ENCODE data around the gene SNIP1. TPM values are rescaled to one million over a fixed set of nuclear protein-coding genes. Genes with fewer than 3 reads are reported as not detected.

Gene SNIP1
- total RNA-seq, 2 experiments from 2014 or later: 57.9 to 64.7 TPM

DNA sequence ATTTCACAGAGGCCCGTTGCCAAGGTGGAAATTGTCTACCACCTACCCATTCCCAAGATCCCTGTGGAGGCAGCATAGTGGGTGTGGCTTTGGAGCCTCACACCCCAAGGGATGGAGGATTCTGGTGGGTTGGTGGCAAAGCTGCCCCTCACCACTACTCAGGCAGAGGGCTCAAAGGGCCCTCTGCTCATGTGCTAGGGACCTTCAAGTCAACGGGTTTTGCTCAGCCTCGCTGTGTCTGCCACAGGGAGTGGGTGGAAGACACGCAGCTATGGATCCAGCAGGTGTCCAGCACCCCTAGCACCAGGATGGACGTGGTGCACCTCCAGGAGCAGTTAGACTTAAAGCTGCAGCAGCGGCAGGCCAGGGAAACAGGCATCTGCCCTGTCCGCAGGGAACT, 5.0 kb upstream of the SNIP1 start:
- no peaks in the 10 kb centered on the region for H3K36me3 ChIP-seq (ENCODE audit: insufficient read depth, low read length)
- no peak overlapping the region for H3K27ac ChIP-seq (ENCODE audit: low read depth in 1 of 2, low read length in 2 of 2)
- no peaks in the 10 kb centered on the region for H3K27me3 ChIP-seq (ENCODE audit: control insufficient read depth in 1 of 2, insufficient read depth in 2 of 2, low read length in 2 of 2)
- H3K36me3 Mint-ChIP-seq (ENCODE audit: low read depth): peaks cover 2% of the 10 kb centered on the region
- ATAC-seq (ENCODE audit: poor library complexity) (no peak), DNase-seq (no peak)
- TF ChIP-seq, protein P1, sequence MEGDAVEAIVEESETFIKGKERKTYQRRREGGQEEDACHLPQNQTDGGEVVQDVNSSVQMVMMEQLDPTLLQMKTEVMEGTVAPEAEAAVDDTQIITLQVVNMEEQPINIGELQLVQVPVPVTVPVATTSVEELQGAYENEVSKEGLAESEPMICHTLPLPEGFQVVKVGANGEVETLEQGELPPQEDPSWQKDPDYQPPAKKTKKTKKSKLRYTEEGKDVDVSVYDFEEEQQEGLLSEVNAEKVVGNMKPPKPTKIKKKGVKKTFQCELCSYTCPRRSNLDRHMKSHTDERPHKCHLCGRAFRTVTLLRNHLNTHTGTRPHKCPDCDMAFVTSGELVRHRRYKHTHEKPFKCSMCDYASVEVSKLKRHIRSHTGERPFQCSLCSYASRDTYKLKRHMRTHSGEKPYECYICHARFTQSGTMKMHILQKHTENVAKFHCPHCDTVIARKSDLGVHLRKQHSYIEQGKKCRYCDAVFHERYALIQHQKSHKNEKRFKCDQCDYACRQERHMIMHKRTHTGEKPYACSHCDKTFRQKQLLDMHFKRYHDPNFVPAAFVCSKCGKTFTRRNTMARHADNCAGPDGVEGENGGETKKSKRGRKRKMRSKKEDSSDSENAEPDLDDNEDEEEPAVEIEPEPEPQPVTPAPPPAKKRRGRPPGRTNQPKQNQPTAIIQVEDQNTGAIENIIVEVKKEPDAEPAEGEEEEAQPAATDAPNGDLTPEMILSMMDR (IDR thresholded peaks at IDR 0.05): no peak
- H3K27me3 Mint-ChIP-seq: peaks cover 4% of the 10 kb centered on the region
- peaks cover 5% of the 10 kb centered on the region for H3K4me1 ChIP-seq (ENCODE audit: insufficient read depth, low read length)
- H3K4me1 Mint-ChIP-seq (ENCODE audit: low read depth): peaks cover 4% of the 10 kb centered on the region
- intact Hi-C loops (cut with DNase I, micrococcal nuclease): loop anchor here in 1 of 2 experiments (5.0 kb wide), 2 partner anchors 102 to 303 kb away; no protein-coding TSS in a partner anchor
- H3K9me3 ChIP-seq (ENCODE audit: control insufficient read depth in 1 of 2, insufficient read depth in 1 of 2, low read length in 2 of 2): no peaks in the 10 kb centered on the region
- H3K27ac Mint-ChIP-seq: no peak overlapping the region
- CTCF ChIA-PET: no interaction called here
- POLR2A ChIA-PET: no interaction called here
- no peak overlapping the region for H3K4me3 ChIP-seq (ENCODE audit: low read length)
- H3K9me3 Mint-ChIP-seq: no peaks in the 10 kb centered on the region
- no peak overlapping the region for H3K4me3 Mint-ChIP-seq

DNA sequence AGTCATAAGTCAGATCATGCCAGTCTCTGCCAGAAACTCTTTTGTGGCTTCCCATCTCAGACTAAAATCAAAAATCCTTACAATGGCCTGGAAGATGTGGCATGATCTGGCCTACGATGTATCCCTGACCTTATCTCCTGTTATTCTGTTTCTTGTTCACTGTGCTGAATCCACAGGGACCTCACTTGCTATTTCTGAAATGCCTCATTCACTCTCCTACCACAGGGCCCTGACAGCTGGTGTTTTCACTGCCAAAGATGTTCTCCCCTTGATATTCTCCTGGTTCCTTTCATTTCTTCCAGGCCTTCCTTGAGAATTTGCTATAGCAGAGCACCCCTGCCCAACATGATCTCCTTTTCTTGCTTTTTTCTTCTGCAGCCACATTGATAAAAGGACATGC, 4.3 kb upstream of the SNIP1 start:
- POLR2A ChIA-PET: no interaction called here
- Mint-ChIP-seq H3K4me1 (ENCODE audit: low read depth) (peaks cover 10% of the 10 kb centered on the region), H3K36me3 (ENCODE audit: low read depth) (peaks cover 8% of the 10 kb centered on the region), H3K27ac (no peak overlapping the region), H3K27me3 (peaks cover 4% of the 10 kb centered on the region), H3K9me3 (no peaks in the 10 kb centered on the region), H3K4me3 (no peak overlapping the region)
- Histone ChIP-seq H3K27ac (ENCODE audit: low read depth in 1 of 2, low read length in 2 of 2) (no peak overlapping the region), H3K36me3 (ENCODE audit: insufficient read depth, low read length) (no peaks in the 10 kb centered on the region), H3K4me1 (ENCODE audit: insufficient read depth, low read length) (peaks cover 8% of the 10 kb centered on the region), H3K9me3 (ENCODE audit: control insufficient read depth in 1 of 2, insufficient read depth in 1 of 2, low read length in 2 of 2) (no peaks in the 10 kb centered on the region), H3K27me3 (ENCODE audit: control insufficient read depth in 1 of 2, insufficient read depth in 2 of 2, low read length in 2 of 2) (no peaks in the 10 kb centered on the region), H3K4me3 (ENCODE audit: low read length) (no peak overlapping the region)
- intact Hi-C loops (cut with DNase I, micrococcal nuclease): loop anchor here in 1 of 2 experiments (5.0 kb wide), 2 partner anchors 101 to 304 kb away; no protein-coding TSS in a partner anchor
- ATAC-seq (ENCODE audit: poor library complexity) (no peak), DNase-seq (no peak)
- TF ChIP-seq, protein P1 (IDR thresholded peaks at IDR 0.05): no peak
- CTCF ChIA-PET: no interaction called here

DNA sequence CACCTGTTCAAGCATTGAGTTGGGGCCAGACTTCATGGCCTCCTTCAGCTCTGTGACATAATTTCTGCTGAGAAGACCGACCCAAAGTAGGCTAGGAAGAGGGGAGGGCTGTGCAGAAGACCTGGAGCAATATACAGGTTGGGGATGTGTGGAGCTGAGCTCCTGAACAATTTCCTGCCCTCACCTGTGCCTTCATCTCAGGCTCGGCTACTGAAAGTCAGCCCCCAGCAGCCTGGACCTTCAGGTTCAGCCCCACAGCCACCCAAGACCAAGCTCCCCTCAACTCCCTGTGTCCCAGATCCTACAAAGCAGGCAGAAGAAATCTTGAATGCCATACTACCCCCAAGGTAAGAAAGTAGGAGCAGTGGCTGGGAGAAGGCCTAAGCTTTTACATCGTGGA, 3.3 kb upstream of the SNIP1 start:
- H3K4me1 Mint-ChIP-seq (ENCODE audit: low read depth): peaks cover 20% of the 10 kb centered on the region
- POLR2A ChIA-PET: interaction anchor here (1.1 kb wide), 1 partner anchor 37 kb away, joined by 3 read pairs; no protein-coding TSS in a partner anchor
- no peak overlapping the region for H3K27ac Mint-ChIP-seq
- no peaks in the 10 kb centered on the region for H3K9me3 Mint-ChIP-seq
- peaks cover 18% of the 10 kb centered on the region for H3K36me3 Mint-ChIP-seq (ENCODE audit: low read depth)
- peaks cover 4% of the 10 kb centered on the region for H3K27me3 Mint-ChIP-seq
- ATAC-seq (ENCODE audit: poor library complexity) (no peak), DNase-seq (no peak)
- Histone ChIP-seq H3K27ac (ENCODE audit: low read depth in 1 of 2, low read length in 2 of 2) (no peak overlapping the region), H3K4me1 (ENCODE audit: insufficient read depth, low read length) (peaks cover 18% of the 10 kb centered on the region), H3K4me3 (ENCODE audit: low read length) (no peak overlapping the region), H3K9me3 (ENCODE audit: control insufficient read depth in 1 of 2, insufficient read depth in 1 of 2, low read length in 2 of 2) (no peaks in the 10 kb centered on the region), H3K27me3 (ENCODE audit: control insufficient read depth in 1 of 2, insufficient read depth in 2 of 2, low read length in 2 of 2) (no peaks in the 10 kb centered on the region), H3K36me3 (ENCODE audit: insufficient read depth, low read length) (peaks cover 3% of the 10 kb centered on the region)
- CTCF ChIA-PET: no interaction called here
- no peak overlapping the region for H3K4me3 Mint-ChIP-seq
- TF ChIP-seq, protein P1 (IDR thresholded peaks at IDR 0.05): no peak
- intact Hi-C loops (cut with DNase I, micrococcal nuclease): loop anchor here in 1 of 2 experiments (5.0 kb wide), 2 partner anchors 100 to 305 kb away; no protein-coding TSS in a partner anchor

Data from CD4-positive, alpha-beta T cell (primary cell).